GM23338 (cell line): ENCODE results near the gene HOXC4. TPM values are rescaled to one million over a fixed set of nuclear protein-coding genes. Genes with fewer than 3 reads are reported as not detected.
A peak's percentile ranks its signal among the peaks of the same experiment; 100 is the strongest.

Experiments
- ATAC-seq: fragments of 200-7000 bp; cut with Tn5 transposase; 3 replicates; pipeline ENCODE4 v1.9.1; 2020
- DNase-seq: peaks from one replicate; pipeline ENCODE4 v3.0.0-alpha.2; 2015; ENCODE audit warnings: low spot score
- H2AFZ ChIP-seq: fragments of 200-600 bp; sonication (generic); 2 replicates; pipeline ENCODE4 v1.8.0; 2016; ENCODE audit warnings: antibody characterized with exemption, mild to moderate bottlenecking, moderate library complexity
- H3F3A ChIP-seq: fragments of 200-600 bp; sonication (generic); replicated peaks from 2 replicates; pipeline ENCODE4 v1.8.0; 2017; ENCODE audit warnings: antibody characterized with exemption, mixed run types, low read depth
- H3K27ac ChIP-seq: fragments of 200-600 bp; sonication (generic); 2 replicates; pipeline ENCODE4 v1.6.1; 2016; ENCODE audit warnings: low read depth
- H3K27me3 ChIP-seq: fragments of 200-600 bp; sonication (generic); 2 replicates; pipeline ENCODE4 v1.8.0; 2016; ENCODE audit warnings: mild to moderate bottlenecking, mixed run types, moderate library complexity; ENCODE audit not compliant: insufficient read depth
- H3K36me3 ChIP-seq: fragments of 200-600 bp; sonication (generic); 2 replicates; pipeline ENCODE4 v1.8.0; 2016; ENCODE audit warnings: mild to moderate bottlenecking; ENCODE audit not compliant: insufficient read depth
- H3K4me1 ChIP-seq: fragments of 200-600 bp; sonication (generic); 2 replicates; pipeline ENCODE4 v1.8.0; 2016; ENCODE audit warnings: mild to moderate bottlenecking, moderate library complexity; ENCODE audit not compliant: insufficient read depth
- H3K4me2 ChIP-seq: fragments of 200-600 bp; sonication (generic); 2 replicates; pipeline ENCODE4 v1.7.1; 2017; ENCODE audit warnings: mixed run types
- H3K4me3 ChIP-seq: fragments of 200-600 bp; sonication (generic); 2 replicates; pipeline ENCODE4 v1.6.1; 2016; ENCODE audit warnings: mixed run types
- H3K79me2 ChIP-seq: fragments of 200-600 bp; sonication (generic); replicated peaks from 2 replicates; pipeline ENCODE4 v1.8.0; 2017; ENCODE audit warnings: mild to moderate bottlenecking; ENCODE audit not compliant: insufficient read depth
- H3K9me2 ChIP-seq: fragments of 200-600 bp; sonication (generic); 2 replicates; pipeline ENCODE4 v1.8.0; 2017; ENCODE audit not compliant: insufficient read depth
- H4K20me1 ChIP-seq: fragments of 200-600 bp; sonication (generic); replicated peaks from 2 replicates; pipeline ENCODE4 v1.8.0; 2017; ENCODE audit warnings: mild to moderate bottlenecking; ENCODE audit not compliant: insufficient read depth
- H3K27ac Mint-ChIP-seq: 2 replicates; pipeline ENCODE4 v1.8.0; 2020; ENCODE audit warnings: inconsistent platforms, mild to moderate bottlenecking, moderate library complexity, mixed read lengths
- H3K27me3 Mint-ChIP-seq: 3 replicates; pipeline ENCODE4 v1.8.0; 2022; ENCODE audit warnings: low read depth, mild to moderate bottlenecking, moderate library complexity, mixed read lengths, inconsistent platforms; ENCODE audit not compliant: insufficient read depth, poor library complexity
- H3K36me3 Mint-ChIP-seq: 3 replicates; pipeline ENCODE4 v1.8.0; 2021; ENCODE audit warnings: low read depth, mild to moderate bottlenecking, inconsistent platforms, moderate library complexity, mixed read lengths
- H3K4me1 Mint-ChIP-seq: 3 replicates; pipeline ENCODE4 v1.8.0; 2020; ENCODE audit warnings: mild to moderate bottlenecking, inconsistent platforms, mixed read lengths
- H3K4me3 Mint-ChIP-seq: 3 replicates; pipeline ENCODE4 v1.8.0; 2021; ENCODE audit warnings: moderate library complexity, mild to moderate bottlenecking, inconsistent platforms, mixed read lengths
- H3K9me3 Mint-ChIP-seq: 3 replicates; pipeline ENCODE4 v1.8.0; 2020; ENCODE audit warnings: moderate library complexity, mild to moderate bottlenecking, inconsistent platforms, mixed read lengths
- CREB1 ChIP-seq: fragments of 250-450 bp; sonication (Bioruptor Pico); IDR thresholded peaks from 2 replicates; pipeline ENCODE4 v1.5.0; 2020; ENCODE audit warnings: low read depth, mild to moderate bottlenecking, moderate library complexity
- CTCF ChIP-seq, 2 experiments: fragments of 200-600 bp in 1 of 2; sonication (generic) in 1 of 2; conservative IDR thresholded peaks; 2 replicates each; pipeline versions ENCODE4 v1.5.1 to v1.6.1; 2016 to 2017; ENCODE audit warnings: antibody characterized with exemption in 2 of 2, low read depth in 2 of 2, mild to moderate bottlenecking in 2 of 2, moderate library complexity in 1 of 2
- EZH2 ChIP-seq: fragments of 200-600 bp; sonication (generic); IDR thresholded peaks from one replicate; pipeline ENCODE4 v1.8.0; 2017; ENCODE audit warnings: antibody characterized with exemption, mild to moderate bottlenecking, low read depth; ENCODE audit not compliant: unreplicated experiment
- EZH2phosphoT487 ChIP-seq: fragments of 200-600 bp; sonication (generic); IDR thresholded peaks from one replicate; pipeline ENCODE4 v1.8.1; 2018; ENCODE audit warnings: antibody characterized with exemption; ENCODE audit not compliant: unreplicated experiment
- STAT1 ChIP-seq: IDR thresholded peaks from one replicate; pipeline ENCODE4 v1.6.1; 2016; ENCODE audit warnings: antibody characterized with exemption; ENCODE audit not compliant: unreplicated experiment
- polyA plus RNA-seq: library from polyadenylated mRNA; unstranded; fragments of >200 nt; fragmentation: Nextera tagmentation; extraction: Ambion mirVana; gene quantifications from 2 replicates; pipeline ENCODE4 v1.2.1, GENCODE V29; 2016
- total RNA-seq: library from RNA; depleted of rRNA; stranded (reverse); fragments of >200 nt; shearing (Covaris generic); gene quantifications from 2 replicates; pipeline ENCODE4 v1.2.3, GENCODE V29; 2014
- TF ChIP-seq, protein P1 (sequence below): fragments of 250-450 bp; sonication (Bioruptor Pico); IDR thresholded peaks from 2 replicates; pipeline ENCODE4 v1.5.0; 2020; ENCODE audit warnings: mild to moderate bottlenecking, moderate library complexity
- TF ChIP-seq, protein P2 (sequence below): IDR thresholded peaks from 2 replicates; pipeline ENCODE4 v1.6.1; 2016; ENCODE audit warnings: antibody characterized with exemption
- TF ChIP-seq, protein P3 (sequence below): IDR thresholded peaks from one replicate; pipeline ENCODE4 v1.6.1; 2018; ENCODE audit warnings: antibody characterized with exemption; ENCODE audit not compliant: unreplicated experiment

Gene HOXC4
- total and polyA plus RNA-seq, 2 experiments from 2014 or later = not detected

- Mint-ChIP-seq H3K27ac (no peak overlapping the region), H3K4me3 (peak overlapping the region; percentile 61), H3K27me3 (peaks cover 99% of the 10 kb centered on the region), H3K4me1 (peaks cover 43% of the 10 kb centered on the region), H3K36me3 (no peaks in the 10 kb centered on the region), H3K9me3 (no peaks in the 10 kb centered on the region; the same call in 2 of the 3 replicates)
- Histone ChIP-seq H3K79me2 (no peaks in the 10 kb centered on the region), H4K20me1 (peaks cover 40% of the 10 kb centered on the region), H3K9me2 (no peaks in the 10 kb centered on the region), H3K4me1 (peaks cover 91% of the 10 kb centered on the region), H3K36me3 (peaks cover 3% of the 10 kb centered on the region; the same call in 1 of the 2 replicates), H3K4me2 (peak overlapping the region; percentile 82), H3K27me3 (peaks cover 100% of the 10 kb centered on the region), H3F3A (peaks cover 52% of the 10 kb centered on the region), H3K4me3 (peak overlapping the region; percentile 53), H3K27ac (no peak overlapping the region), H2AFZ (peak overlapping the region; percentile 28; the same call in 1 of the 2 replicates)
- peak; percentile 5; the same call in 2 of the 3 replicates for ATAC-seq
- TF ChIP-seq, protein P1, sequence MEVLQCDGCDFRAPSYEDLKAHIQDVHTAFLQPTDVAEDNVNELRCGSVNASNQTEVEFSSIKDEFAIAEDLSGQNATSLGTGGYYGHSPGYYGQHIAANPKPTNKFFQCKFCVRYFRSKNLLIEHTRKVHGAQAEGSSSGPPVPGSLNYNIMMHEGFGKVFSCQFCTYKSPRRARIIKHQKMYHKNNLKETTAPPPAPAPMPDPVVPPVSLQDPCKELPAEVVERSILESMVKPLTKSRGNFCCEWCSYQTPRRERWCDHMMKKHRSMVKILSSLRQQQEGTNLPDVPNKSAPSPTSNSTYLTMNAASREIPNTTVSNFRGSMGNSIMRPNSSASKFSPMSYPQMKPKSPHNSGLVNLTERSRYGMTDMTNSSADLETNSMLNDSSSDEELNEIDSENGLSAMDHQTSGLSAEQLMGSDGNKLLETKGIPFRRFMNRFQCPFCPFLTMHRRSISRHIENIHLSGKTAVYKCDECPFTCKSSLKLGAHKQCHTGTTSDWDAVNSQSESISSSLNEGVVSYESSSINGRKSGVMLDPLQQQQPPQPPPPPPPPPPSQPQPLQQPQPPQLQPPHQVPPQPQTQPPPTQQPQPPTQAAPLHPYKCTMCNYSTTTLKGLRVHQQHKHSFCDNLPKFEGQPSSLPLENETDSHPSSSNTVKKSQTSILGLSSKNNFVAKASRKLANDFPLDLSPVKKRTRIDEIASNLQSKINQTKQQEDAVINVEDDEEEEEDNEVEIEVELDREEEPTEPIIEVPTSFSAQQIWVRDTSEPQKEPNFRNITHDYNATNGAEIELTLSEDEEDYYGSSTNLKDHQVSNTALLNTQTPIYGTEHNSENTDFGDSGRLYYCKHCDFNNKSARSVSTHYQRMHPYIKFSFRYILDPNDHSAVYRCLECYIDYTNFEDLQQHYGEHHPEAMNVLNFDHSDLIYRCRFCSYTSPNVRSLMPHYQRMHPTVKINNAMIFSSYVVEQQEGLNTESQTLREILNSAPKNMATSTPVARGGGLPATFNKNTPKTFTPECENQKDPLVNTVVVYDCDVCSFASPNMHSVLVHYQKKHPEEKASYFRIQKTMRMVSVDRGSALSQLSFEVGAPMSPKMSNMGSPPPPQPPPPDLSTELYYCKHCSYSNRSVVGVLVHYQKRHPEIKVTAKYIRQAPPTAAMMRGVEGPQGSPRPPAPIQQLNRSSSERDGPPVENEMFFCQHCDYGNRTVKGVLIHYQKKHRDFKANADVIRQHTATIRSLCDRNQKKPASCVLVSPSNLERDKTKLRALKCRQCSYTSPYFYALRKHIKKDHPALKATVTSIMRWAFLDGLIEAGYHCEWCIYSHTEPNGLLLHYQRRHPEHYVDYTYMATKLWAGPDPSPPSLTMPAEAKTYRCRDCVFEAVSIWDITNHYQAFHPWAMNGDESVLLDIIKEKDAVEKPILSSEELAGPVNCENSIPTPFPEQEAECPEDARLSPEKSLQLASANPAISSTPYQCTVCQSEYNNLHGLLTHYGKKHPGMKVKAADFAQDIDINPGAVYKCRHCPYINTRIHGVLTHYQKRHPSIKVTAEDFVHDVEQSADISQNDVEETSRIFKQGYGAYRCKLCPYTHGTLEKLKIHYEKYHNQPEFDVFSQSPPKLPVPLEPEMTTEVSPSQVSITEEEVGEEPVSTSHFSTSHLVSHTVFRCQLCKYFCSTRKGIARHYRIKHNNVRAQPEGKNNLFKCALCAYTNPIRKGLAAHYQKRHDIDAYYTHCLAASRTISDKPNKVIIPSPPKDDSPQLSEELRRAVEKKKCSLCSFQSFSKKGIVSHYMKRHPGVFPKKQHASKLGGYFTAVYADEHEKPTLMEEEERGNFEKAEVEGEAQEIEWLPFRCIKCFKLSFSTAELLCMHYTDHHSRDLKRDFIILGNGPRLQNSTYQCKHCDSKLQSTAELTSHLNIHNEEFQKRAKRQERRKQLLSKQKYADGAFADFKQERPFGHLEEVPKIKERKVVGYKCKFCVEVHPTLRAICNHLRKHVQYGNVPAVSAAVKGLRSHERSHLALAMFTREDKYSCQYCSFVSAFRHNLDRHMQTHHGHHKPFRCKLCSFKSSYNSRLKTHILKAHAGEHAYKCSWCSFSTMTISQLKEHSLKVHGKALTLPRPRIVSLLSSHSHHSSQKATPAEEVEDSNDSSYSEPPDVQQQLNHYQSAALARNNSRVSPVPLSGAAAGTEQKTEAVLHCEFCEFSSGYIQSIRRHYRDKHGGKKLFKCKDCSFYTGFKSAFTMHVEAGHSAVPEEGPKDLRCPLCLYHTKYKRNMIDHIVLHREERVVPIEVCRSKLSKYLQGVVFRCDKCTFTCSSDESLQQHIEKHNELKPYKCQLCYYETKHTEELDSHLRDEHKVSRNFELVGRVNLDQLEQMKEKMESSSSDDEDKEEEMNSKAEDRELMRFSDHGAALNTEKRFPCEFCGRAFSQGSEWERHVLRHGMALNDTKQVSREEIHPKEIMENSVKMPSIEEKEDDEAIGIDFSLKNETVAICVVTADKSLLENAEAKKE (CRISPR knock-in tag) = no peak
- no peak for TF ChIP-seq CTCF (conservative IDR thresholded peaks at IDR 0.05; ENCODE audit: low read depth in 2 of 2)
- no peak for TF ChIP-seq EZH2phosphoT487
- TF ChIP-seq, protein P2, sequence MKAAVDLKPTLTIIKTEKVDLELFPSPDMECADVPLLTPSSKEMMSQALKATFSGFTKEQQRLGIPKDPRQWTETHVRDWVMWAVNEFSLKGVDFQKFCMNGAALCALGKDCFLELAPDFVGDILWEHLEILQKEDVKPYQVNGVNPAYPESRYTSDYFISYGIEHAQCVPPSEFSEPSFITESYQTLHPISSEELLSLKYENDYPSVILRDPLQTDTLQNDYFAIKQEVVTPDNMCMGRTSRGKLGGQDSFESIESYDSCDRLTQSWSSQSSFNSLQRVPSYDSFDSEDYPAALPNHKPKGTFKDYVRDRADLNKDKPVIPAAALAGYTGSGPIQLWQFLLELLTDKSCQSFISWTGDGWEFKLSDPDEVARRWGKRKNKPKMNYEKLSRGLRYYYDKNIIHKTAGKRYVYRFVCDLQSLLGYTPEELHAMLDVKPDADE = no peak
- no peak for TF ChIP-seq STAT1
- TF ChIP-seq EZH2 = peak; percentile 62
- TF ChIP-seq CREB1 = 0 out of 2 replicates have a peak, but pooled peaks have one; percentile 65
- TF ChIP-seq, protein P3, sequence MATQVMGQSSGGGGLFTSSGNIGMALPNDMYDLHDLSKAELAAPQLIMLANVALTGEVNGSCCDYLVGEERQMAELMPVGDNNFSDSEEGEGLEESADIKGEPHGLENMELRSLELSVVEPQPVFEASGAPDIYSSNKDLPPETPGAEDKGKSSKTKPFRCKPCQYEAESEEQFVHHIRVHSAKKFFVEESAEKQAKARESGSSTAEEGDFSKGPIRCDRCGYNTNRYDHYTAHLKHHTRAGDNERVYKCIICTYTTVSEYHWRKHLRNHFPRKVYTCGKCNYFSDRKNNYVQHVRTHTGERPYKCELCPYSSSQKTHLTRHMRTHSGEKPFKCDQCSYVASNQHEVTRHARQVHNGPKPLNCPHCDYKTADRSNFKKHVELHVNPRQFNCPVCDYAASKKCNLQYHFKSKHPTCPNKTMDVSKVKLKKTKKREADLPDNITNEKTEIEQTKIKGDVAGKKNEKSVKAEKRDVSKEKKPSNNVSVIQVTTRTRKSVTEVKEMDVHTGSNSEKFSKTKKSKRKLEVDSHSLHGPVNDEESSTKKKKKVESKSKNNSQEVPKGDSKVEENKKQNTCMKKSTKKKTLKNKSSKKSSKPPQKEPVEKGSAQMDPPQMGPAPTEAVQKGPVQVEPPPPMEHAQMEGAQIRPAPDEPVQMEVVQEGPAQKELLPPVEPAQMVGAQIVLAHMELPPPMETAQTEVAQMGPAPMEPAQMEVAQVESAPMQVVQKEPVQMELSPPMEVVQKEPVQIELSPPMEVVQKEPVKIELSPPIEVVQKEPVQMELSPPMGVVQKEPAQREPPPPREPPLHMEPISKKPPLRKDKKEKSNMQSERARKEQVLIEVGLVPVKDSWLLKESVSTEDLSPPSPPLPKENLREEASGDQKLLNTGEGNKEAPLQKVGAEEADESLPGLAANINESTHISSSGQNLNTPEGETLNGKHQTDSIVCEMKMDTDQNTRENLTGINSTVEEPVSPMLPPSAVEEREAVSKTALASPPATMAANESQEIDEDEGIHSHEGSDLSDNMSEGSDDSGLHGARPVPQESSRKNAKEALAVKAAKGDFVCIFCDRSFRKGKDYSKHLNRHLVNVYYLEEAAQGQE = no peak
- DNase-seq = no peak
Measured at GRCh38 chr12:54053003-54053750, 458 bp upstream of the HOXC4 start.
